Suprapubic skin (tissue), 4 donors: ENCODE data around the gene URB1. TPM values are rescaled to one million over a fixed set of nuclear protein-coding genes. Genes with fewer than 3 reads are reported as not detected.

ENCODE experiments used
- total RNA-seq, 4 donors: library from RNA; depleted of rRNA; stranded (reverse); fragments of >200 nt; gene quantifications; one replicate each; pipeline ENCODE4 v1.1.0, GENCODE V29; 2016

URB1 gene
- total RNA-seq, 4 donors from 2014 or later = 23.7 to 49.4 (median 33.0) TPM

Other genes with a start within 250 kb of the URB1 start
- gene MIS18A, start 114.0 kb downstream of the URB1 start, total RNA-seq = 1 to 10 TPM; 5.5 to 9.5 (median 7.9) TPM
- 1 to 10 TPM in 1 of 4 donors, under 1 TPM in 1, not detected in 2; 0.98 to 1.8 TPM for gene MRAP, start 94.2 kb downstream of the URB1 start, total RNA-seq
- 10 to 100 TPM; 57.1 to 98.6 (median 63.2) TPM for gene EVA1C, start 19.7 kb upstream of the URB1 start, total RNA-seq
- 1 to 10 TPM in 1 of 4 donors, not detected in 3; 2.2 TPM for gene TCP10L, start 192.5 kb upstream of the URB1 start, total RNA-seq
- gene CFAP298, start 219.4 kb upstream of the URB1 start, total RNA-seq = 10 to 100 TPM; 26.0 to 37.1 (median 31.5) TPM